GM19240 (cell line): ENCODE results near the gene SPRING1.
A peak's percentile ranks its signal among the peaks of the same experiment; 100 is the strongest.
"Not testable (repeated sequence)": the region's sequence is repeated elsewhere in the genome, so short reads cannot be mapped to it uniquely, and the experiment has no call there.

Source experiments
- DNase-seq: peaks from one replicate; pipeline ENCODE4 v3.0.0; 2011; ENCODE audit warnings: low spot score; ENCODE audit not compliant: insufficient read length

The SPRING1 gene, protein sequence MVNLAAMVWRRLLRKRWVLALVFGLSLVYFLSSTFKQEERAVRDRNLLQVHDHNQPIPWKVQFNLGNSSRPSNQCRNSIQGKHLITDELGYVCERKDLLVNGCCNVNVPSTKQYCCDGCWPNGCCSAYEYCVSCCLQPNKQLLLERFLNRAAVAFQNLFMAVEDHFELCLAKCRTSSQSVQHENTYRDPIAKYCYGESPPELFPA

DNA sequence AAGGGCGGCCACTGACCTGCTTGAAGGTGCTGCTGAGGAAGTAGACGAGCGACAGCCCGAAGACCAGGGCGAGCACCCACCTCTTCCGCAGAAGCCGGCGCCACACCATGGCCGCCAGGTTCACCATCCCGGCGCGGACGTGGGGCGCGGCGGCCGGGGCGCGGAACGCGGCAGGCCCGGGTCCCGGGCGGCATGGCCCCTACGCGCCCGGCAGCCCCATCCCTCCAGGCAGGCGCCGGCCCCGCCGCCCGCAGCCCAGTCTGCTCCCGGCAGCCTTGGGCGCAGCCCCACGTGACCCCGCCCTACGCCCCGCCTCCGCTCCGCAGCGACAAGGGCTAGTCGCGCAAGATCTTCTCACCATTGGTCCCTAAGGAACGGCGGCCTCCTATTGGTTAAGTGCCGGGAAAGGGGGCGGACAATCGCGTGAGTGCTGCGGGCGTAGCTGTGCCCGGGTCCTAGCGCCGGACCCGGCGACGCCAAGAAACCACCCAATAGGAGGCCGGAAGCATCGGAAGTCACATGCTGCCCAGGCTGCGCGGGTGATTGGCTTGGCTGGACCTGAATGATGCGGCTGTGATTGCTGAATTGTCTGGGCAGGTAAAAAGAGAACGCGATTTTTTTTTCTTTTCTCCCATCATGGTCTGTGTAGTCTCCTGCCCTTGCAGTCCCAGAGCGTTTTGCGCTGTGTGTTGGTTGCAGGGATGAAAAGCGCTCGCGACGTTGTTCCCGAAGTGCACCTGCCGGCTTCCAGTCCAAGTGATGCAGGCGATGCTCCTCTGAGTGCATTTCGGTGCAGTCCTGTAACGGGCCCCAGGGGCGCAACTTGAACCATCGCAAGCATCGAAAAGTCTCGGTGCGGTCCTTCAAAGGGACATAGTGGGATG is at the start of gene SPRING1, which contains the start of gene RNFT2:
Gene SPRING1 (minus strand): TSS at position 296 of the 884 bp plus-strand sequence. CDS start 169 bp downstream, at position 127.
Gene RNFT2 (plus strand): TSS at position 542 of the 884 bp plus-strand sequence. CDS start 2,183 bp downstream, outside the sequence.
- peak; percentile 99 for DNase-seq

DNA sequence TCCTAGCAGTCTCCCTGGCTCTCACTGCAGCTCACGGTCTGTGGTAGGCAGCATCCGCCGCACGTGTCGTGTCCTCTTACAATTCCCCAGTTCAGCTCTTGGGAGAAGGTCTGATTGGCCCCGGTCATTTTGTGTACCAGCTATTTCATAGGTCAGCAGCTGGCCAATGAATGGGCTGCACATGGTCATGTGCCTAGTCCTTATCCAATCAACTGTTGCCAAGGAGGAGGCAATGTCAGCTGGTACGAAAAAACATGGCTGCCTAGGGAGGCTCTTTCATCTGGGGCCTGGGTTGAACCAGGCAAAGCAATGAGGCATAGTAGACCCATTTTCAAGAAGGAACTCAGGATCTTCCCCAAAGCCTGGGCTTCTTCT is 46.4 kb upstream of the SPRING1 start:
- DNase-seq = no peak

DNA sequence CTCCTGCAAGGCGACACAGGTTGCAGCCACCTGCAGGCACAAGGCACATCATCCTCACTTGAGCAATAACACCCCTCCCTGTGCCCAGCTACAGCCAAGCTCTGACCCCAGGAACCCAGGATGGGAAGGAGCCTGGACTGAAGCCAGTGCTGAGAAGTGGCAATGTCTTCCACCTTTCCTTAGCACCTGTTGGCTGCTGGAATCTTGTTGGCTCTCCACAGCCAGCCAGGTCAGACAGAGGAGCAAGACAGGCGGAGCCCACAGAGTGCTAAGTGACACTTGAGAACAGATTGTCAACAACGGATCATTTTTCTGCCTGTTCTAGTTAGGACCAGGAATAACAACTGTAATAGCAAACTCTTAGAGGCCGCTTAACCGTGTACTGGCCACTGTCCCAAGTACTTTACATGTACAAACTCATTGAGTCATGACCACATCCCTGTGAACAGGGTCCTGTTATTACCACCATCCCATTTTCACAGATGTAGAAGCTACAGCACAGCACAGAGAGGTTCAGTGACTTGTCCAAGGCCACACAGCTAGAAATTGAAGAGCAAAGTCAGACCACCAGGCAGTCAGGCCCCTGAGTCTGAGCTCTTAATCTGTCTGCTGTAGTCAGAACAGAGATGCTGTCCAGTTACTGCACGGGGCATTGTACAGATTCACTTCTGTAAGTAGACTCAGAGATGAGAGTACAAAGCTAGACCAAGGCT is 45.8 kb upstream of the SPRING1 start:
- DNase-seq = no peak

- DNase-seq = no peak
Measured at GRCh38 chr12:116780942-116781341, 43.1 kb upstream of the SPRING1 start.

- DNase-seq = no peak
Measured at GRCh38 chr12:116779597-116779996, 41.7 kb upstream of the SPRING1 start.

- no peak for DNase-seq
Measured at GRCh38 chr12:116777245-116777644, 39.4 kb upstream of the SPRING1 start.

- DNase-seq = no peak
Measured at GRCh38 chr12:116774020-116774419, 36.2 kb upstream of the SPRING1 start.

DNA sequence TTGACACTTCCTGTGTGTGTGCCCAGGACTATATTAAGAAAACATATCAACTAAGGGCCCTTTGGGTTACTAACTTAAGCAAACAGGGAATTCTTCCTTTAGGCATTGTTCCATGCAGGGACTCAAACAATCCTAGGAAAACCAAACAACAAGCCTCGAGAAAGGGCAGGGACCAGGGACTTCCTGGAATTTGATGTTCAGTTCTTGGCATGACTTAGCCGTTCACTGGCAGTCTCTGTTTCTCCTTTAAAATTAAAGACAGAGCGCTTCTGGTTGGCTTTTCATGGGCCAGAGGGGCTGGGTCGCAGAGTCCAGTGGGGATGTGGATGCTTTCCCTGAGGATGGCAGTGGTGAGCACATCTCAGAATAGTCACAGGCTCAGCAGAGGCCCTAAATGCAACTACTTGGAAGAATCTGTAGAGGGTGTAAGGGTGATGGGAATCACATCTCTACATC is 35.4 kb upstream of the SPRING1 start:
- no peak for DNase-seq

DNA sequence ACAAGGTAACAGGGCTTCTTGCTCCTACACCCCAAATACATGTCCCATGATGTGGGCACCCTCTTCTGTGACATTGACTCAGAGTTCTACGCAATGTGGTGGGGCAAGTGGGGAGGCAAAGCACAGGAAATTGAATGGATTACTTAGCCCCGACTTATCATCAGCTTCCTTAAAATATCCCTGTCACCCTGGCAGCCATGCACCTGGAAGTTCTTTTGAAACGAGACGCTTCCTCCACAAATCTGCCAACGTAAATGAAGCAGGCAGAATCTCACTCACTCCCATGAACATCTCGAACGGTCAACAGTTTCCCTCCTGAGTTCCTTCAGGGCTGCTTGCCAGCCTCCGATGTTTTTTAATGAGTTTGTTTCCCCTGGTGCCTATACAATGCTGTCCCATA is 33.8 kb upstream of the SPRING1 start:
- DNase-seq = no peak

GRCh38 chr12:116766746-116767145 is 28.9 kb upstream of the SPRING1 start:
- no peak for DNase-seq

- DNase-seq = no peak
Measured at GRCh38 chr12:116766285-116766684, 28.4 kb upstream of the SPRING1 start.

GRCh38 chr12:116765271-116765670 is 27.4 kb upstream of the SPRING1 start:
- no peak for DNase-seq

- no peak for DNase-seq
Measured at GRCh38 chr12:116761499-116761898, 23.6 kb upstream of the SPRING1 start.

GRCh38 chr12:116760622-116761020 is 22.8 kb upstream of the SPRING1 start:
- DNase-seq = no peak

DNA sequence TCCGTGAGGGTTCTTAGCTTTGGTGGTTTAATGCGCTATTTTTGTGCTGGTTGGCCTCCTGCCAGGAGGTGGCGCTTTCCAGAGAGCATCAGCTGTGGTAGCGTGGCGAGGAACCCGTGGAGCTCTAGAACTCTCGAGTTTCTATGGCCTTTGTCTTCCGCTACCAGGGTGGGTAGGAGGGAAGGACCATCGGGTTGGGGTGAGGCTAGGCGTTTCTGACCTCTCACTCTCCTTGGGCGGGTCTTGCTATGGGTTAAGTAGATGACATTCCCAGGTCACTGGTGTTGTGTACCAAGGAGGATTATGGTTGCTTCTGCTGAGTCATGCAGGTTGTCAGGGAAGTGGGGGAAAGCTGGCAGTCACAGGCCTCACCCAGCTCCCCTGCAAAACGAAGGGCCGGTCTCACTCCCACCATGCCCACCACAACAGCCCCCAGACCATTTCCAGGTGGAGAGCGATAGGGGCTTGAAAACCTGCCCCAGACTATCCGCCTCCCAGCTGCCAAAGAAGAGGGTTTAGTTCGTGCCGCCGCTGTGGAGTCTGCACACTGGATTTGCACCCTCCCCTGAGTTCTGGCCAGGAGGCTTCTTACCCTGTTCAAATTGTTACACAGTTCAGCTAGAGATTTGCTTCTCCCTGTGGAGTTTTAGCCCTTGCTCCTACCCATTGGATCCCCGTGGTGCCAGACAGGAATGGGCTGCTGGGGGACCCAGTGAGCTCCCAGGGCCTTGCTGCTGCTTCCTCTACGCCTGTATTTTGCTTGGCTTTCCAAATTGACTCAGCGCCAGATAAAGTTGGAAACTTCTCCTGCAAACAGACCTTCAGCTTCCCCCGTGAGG is 22.1 kb upstream of the SPRING1 start:
- DNase-seq = no peak

DNA sequence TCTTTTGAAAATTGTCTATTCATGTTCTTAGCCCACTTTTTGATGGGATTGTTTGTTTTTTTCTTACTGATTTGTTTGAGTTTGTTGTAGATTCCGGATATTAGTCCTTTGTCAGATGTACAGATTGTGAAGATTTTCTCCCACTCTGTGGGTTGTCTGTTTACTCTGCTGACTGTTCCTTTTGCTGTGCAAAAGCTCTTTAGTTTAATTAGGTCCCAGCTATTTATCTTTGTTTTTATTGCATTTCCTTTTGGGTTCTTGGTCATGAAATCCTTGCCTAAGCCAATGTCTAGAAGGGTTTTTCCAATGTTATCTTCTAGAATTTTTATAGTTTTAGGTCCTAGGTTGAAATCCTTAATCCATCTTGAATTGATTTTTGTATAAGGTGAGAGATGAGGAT is 16.9 kb upstream of the SPRING1 start:
- DNase-seq = not testable (repeated sequence)

DNA sequence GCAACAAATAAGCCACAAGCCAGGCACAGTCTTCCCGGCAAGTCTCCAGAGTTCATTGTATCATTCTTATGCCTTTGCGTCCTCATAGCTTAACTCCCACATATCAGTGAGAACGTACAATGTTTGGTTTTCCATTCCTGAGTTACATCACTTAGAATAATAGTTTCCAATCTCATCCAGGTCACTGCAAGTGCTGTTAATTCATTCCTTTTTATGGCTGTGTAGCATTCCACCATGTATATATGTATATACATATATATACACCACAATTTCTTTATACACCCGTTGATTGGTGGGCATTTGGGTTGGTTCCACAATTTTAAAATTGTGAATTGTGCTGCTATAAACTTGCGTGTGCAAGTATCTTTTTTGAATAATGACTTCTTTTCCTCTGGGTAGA is 16.2 kb upstream of the SPRING1 start:
- not testable (repeated sequence) for DNase-seq

DNA sequence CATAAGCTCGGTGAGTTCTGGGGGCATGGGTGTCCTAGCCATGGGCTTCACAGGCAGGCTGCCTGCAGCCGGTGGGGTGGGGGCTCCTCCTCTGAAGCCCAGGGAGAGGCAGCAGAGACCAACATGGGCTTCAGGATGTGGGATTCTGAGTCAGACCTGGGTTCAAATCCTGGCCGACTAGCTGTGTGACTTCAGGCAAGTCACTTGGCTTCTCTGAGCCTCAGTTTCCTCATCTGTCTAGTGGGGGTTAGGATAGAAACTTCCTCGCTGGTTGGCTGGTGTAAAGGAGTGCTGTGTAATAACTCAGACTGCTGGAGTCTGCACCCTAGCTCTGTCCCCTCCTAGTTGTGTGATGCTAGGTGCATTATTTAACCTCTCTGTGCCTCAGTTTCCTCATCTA is 12.4 kb upstream of the SPRING1 start:
- DNase-seq = no peak

GRCh38 chr12:116749884-116750283 is 12.0 kb upstream of the SPRING1 start:
- DNase-seq = no peak

- DNase-seq = no peak
Measured at GRCh38 chr12:116745554-116745953, 7.7 kb upstream of the SPRING1 start.

DNA sequence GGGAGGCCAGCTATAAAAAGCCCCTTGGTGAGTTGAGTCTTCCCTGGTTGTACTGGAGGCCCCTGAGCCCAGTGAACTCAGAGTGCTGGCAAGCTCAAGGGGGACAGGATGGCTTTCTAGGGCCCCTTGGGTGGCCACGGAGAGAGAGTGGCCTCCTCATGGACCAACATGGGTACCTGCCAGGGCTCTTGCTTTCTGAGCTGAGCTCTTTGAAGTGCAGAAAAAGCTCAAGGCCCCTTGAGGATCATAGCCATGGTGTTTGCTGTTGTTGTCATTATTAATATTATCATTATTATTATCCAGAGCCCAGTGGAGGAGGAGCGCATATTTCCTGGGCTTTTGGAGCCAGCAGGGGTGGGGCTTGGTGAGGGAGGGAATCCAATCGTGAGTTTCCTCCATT is 6.9 kb upstream of the SPRING1 start:
- no peak for DNase-seq
